GM19035 (cell line): Measurements from ENCODE around the gene FEM1C.

ENCODE experiments used
- ATAC-seq: cut with Tn5 transposase; IDR thresholded peaks from one replicate; pipeline ENCODE4 v1.9.1; 2021; ENCODE audit not compliant: unreplicated experiment

The FEM1C gene

GRCh38 chr5:115557667-115558387 is 13.3 kb upstream of the FEM1C start:
- no peak for ATAC-seq

GRCh38 chr5:115556276-115556675 is 11.7 kb upstream of the FEM1C start:
- no peak for ATAC-seq

GRCh38 chr5:115555084-115555633 is 10.6 kb upstream of the FEM1C start:
- no peak for ATAC-seq

DNA sequence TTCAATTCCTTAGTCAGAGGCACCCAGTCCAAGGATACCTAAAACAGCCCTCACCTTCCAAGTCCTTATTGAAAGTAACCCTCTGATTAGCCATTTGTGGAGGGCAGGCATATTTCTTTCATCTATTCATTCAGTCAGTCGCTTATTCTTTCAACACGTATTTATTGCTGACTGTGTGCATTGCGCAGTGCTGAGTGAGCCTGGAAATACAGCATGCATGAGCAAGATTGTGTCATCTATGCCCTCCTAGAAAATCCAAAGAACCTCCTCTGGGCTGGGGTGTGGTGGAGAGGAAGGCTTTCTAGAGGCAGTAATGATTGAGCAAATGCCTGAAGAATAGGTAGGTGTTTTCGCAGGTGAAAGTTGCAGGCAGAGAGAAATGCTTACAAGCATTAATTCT is 8.5 kb upstream of the FEM1C start:
- no peak for ATAC-seq

GRCh38 chr5:115551415-115551814 is 6.8 kb upstream of the FEM1C start:
- ATAC-seq: no peak

DNA sequence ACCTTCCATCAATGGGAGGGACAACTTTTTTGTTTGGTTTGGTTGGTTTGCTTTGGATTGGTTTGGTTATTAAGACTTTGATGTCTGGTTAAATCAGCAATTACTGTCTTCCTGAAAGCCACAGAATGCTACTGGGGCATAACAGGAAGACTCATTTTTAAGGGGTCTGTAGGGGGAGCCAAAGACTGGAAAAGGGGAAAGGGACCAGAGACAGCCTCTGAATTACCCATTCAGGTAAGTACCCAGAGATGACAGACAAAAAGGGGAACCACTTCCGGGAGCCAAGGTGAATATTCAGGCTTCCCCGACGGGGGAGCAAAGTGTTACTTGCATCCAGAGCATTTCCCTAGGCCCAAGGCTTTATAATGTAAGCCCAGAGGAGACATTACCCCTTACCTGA is 4.6 kb upstream of the FEM1C start:
- no peak for ATAC-seq

GRCh38 chr5:115548683-115549082 is 4.1 kb upstream of the FEM1C start:
- no peak for ATAC-seq

DNA sequence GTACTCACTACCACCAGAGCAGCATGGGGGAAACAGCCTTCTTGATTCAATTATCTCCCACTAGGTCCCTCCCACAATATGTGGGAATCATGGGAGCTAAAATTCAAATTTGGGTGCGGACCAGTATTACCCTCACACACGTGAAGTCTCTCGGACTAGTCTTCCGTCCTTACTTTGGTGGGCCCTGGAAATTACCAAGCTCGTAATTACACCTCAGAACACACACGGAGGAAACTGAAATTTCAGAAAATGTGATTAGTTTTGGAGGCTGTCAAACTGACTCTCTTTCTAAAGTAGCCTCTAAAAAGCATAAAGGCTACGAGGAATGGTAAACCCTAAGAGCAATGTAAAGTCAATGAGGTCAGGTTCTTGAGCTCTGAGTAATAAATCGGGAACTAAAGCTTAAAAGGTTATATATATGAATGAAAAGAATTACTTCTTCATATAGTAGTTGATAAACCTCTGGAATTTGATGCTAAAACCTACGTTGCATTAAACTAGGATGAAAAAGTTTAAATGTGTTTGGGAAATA is 842 bp upstream of the FEM1C start:
- no peak for ATAC-seq

- peak; percentile 6 for ATAC-seq
Measured at GRCh38 chr5:115544043-115544435, 536 bp downstream of the FEM1C start.

GRCh38 chr5:115543365-115544042 is 1.1 kb downstream of the FEM1C start:
- peak; percentile 23 for ATAC-seq

DNA sequence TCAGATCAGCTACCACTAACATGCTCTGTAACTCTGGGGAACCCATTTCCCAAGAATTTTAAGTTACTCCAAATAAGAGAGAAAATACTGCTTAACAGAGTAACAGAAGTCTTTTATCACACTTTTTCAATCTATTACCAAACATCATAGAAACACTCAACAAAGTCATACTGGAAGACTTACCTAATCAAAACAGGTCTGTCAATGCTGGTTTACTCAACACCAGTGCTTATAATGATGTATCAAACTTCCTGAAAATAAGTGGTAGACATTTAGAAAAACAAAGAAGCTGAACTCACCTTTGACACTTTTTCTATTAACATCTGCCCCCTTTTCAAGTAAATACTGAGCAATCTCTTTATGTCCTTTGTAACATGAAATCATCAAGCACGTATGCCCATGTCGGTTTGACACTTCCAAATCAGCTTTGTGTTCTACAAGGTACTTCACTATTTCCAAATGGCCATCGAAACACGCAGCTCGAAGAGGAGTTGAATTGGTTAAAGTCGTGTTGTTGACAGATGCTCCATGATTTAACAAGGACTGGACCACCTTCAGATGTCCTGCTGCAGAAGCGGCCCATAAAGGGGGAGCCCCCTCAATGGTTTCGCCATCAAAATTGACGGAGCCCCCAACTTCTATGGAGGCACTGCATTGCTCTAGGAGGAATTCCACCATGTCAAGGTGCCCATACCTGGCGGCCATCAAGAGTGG is 1.8 kb downstream of the FEM1C start:
- ATAC-seq: no peak

DNA sequence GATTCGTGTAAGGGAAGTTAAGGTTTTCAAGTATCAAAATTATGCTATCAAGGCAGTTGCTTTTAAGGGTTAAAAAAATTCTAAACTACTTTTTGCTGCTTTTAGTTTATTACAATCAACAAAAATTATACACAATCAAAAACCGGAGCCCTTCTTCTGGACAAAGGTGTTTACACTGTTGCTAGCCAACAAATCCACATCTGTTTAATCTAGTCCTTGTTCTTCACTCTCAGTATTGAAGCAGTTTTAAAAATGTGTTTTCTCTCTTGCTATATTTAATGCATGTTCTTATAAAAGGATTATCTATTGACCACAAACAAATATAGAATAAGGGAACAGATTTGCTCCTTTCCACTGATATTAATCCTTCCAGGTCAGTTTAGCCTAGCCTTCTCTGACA is 2.5 kb downstream of the FEM1C start:
- ATAC-seq: no peak

DNA sequence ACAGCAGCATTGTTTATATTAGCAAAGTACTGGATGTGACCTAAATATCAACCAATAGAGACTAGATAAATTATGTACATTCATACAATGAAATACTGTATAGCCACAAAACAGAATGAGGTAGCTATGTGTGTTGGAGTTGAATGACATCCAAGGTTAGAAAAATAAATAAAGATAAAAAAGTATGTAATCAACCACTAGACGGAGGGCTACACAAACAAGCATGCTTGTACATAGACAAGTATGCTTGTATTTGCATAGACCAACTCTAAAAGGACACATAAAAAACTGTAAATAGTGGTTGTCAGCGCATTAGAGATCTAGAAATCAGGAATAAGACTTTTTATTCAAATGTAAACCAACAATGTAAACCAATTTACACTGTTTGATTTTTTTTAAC is 3.0 kb downstream of the FEM1C start:
- no peak for ATAC-seq

- ATAC-seq: no peak
Measured at GRCh38 chr5:115535479-115536035, 9.0 kb downstream of the FEM1C start.

DNA sequence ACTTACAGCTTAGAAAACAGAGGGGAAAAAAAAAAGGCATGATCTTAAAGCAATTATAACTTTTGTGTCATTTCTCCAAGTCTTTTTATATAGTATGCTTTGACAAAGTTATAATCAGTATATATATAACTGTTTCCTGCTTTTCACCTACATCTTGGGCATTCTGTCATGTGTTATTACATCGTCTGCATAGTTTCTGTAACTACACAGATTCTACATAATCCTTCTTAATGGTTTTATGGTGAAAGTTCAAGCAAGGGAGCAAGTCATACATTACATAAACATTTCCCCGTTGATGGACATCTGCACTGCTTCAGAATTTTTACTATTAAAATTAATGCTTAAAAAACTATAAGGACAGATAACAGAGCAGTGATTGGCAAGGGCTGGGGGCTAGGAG is 12.1 kb downstream of the FEM1C start:
- no peak for ATAC-seq

- ATAC-seq: no peak
Measured at GRCh38 chr5:115531787-115532367, 12.7 kb downstream of the FEM1C start.

- no peak for ATAC-seq
Measured at GRCh38 chr5:115531380-115531779, 13.2 kb downstream of the FEM1C start.

- ATAC-seq: no peak
Measured at GRCh38 chr5:115530426-115530825, 14.1 kb downstream of the FEM1C start.

DNA sequence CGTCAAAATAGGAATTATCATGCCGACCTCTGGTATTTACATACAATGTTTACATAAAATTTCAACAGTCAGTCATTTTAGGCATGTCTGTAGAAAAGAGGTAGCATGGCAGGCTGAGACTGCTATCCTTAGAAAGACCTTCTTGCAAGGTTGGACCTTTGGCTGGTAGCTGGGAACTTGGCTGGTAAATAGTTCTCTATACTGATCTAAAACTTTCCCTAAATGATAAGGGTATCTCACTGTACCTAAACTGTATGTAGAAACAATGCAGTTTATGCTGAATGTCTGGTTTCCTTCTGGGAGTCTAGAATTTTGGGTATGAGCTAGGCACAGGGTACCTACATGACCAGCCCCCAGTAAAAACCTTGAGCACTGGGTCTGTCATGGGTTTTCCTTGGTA is 18.0 kb downstream of the FEM1C start:
- ATAC-seq: no peak

DNA sequence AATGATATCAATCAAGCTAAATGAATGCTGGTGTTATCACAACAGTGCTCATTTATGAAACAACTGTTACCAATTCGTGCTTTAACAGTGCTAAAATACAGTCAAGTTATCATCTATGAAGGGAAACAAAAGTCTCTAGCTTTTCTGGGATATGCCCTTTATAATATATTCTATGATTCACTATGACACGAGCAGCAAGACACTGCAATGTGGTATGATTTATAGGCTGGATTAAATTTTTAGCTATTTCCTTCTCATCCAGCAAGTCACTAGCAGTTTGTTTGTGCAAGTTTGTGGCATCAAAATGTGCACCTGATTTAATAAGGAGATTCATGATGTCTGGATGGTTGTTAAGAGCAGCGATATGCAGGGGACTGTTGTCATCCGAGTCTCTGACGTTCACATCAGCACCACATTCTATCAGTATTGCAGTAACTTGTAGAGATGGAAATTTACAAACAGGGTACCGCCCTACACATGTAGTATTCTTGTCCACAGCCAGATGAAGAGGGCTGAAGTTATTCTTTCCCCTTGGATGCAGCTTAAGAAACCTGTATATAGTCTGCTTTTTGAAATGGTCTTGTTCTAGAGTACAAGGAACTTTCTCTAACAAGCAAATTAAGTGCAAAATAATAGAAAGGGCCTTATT is 20.3 kb downstream of the FEM1C start:
- ATAC-seq: no peak
